ENCODE results near the gene ADK.
"Not testable (repeated sequence)": the region's sequence is repeated elsewhere in the genome, so short reads cannot be mapped to it uniquely, and the experiment has no call there.

The ADK gene

GRCh38 chr10:74415146-74415839, 264.3 kb downstream of the ADK start:
- DNase-seq (ENCODE audit: low read depth in 1 of 2, low spot score in 1 of 2) = no peak

- DNase-seq (ENCODE audit: low read depth in 1 of 2, low spot score in 1 of 2) = no peak
These were observed 266.4 kb downstream of the ADK start for GRCh38 chr10:74417397-74417796.

GRCh38 chr10:74418285-74418872, 267.4 kb downstream of the ADK start:
- DNase-seq (ENCODE audit: low read depth in 1 of 2, low spot score in 1 of 2) = no peak

GRCh38 chr10:74419491-74419951, 268.5 kb downstream of the ADK start:
- no peak for DNase-seq (ENCODE audit: low read depth in 1 of 2, low spot score in 1 of 2)

GRCh38 chr10:74419958-74420375, 268.9 kb downstream of the ADK start:
- DNase-seq (ENCODE audit: low read depth in 1 of 2, low spot score in 1 of 2) = no peak

GRCh38 chr10:74424565-74424964, 273.5 kb downstream of the ADK start:
- no peak for DNase-seq (ENCODE audit: low read depth in 1 of 2, low spot score in 1 of 2)

DNA sequence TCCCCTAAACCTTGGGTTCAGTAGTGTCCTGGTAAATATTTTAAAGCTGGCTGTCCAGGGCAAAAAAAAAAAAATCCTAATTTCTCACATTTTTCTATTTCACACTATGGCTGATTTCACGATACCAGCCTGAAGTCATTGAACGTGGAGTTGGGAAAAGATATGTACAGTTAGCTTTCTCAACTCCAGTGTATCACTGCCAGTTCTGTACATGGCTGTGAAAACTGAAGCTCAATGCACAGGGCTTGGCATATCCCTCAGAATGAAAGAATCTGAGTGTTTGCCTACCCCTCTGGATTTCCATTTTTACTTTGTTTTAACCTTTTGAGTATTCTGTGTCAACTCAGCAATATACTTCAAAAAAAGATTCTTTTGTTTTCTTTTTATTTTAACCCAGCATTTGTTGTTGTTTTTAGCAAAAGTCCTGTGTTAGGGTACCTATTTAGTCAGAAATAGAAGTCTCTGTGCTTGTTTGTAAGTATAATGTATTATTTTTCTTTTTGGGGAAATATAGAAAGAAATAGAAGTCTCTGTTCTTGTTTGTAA, 274.5 kb downstream of the ADK start:
- DNase-seq (ENCODE audit: low read depth in 1 of 2, low spot score in 1 of 2) = no peak

DNA sequence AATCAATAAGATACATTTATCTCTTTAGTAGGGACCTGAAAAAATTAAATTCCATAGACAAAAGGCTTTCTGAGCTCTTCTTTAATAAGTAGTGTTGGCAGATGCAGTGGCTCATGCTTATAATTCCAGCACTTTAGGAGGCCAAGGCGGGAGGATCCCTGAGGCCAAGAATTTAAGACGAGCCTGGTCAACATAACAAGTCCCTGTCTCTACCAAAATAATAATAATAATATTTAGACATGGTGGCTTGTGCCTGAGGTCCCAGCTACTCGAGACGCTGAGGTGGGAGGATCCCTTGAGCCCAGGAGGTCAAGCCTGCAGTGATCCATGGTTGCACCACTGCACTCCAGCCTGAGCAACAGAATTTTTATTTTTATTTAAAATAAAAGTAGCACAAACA, 280.8 kb downstream of the ADK start:
- no peak for DNase-seq (ENCODE audit: low read depth in 1 of 2, low spot score in 1 of 2)

DNA sequence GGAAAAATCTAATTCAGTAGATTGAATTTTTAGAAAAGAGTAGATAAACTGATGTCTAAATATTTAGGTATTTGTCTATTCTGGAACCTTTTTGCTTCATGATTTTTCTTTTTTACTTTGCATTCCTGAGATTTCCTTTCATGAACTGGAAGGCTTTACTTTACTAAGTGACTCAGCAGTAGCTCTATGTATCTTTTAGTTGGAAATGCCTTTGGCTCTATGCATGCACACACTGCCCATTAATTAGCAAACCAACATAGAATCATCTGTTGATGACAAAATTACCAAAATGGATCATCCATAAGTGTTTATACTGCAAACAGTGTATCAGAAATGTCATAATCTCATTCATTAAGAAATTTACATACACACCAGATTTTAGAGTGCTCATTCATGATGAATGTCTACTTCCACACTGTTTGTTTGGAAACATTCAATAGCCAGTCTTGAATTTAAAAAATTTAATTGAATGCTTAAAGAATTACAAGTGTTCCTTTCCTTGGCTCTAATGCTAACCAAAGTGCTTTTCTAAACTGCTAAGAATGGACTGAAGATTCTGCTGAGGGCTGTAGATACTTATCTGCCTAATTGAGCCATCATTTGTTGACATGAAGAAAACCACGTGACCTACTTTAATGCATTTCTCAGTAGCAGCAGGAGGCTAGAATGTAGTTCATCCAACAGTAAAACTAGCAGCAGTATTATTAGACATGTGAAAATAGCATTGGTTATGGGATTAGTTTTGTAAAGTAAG, 282.0 kb downstream of the ADK start:
- no peak for DNase-seq (ENCODE audit: low read depth in 1 of 2, low spot score in 1 of 2)

GRCh38 chr10:74433595-74433956, 282.6 kb downstream of the ADK start:
- no peak for DNase-seq (ENCODE audit: low read depth in 1 of 2, low spot score in 1 of 2)

DNA sequence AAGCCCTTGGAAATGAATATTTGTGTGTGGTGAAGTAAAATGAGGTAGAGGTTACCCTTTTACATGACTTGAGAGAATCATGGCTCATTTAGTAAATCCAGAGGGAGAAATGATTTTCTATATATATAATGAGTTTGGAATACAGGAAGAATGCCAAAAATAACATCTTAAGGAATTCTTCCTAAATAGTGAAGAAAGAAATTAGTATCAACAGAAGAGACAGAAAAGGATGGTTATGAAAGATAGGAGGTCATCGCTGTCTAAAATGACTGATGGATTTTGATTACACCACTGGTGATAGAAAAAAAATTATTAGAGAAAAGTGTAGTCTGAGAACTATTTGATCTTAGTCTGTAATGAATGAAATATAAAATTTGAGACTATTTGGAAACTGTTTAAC, 283.0 kb downstream of the ADK start:
- DNase-seq (ENCODE audit: low read depth in 1 of 2, low spot score in 1 of 2) = no peak

DNA sequence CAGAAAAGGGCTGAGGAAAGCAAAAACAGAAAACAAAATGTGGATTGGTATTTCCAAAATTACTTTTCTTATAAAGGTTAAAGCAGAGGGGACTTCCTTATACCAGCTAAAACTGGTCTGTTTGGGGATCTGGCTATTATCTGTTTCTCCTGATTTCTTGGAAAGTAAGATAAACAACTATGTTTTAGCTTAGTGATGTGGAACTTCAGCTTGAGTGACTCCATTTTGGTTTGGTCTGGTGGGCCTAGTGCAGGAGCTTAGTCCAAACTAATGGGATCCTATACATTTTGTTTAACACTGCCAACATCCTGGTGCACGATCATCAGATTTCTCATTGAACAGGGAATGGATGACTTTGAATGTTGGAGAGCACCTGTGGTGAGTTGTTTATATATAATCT, 283.5 kb downstream of the ADK start:
- DNase-seq (ENCODE audit: low read depth in 1 of 2, low spot score in 1 of 2) = no peak

- DNase-seq (ENCODE audit: low read depth in 1 of 2, low spot score in 1 of 2) = no peak
These were observed 285.6 kb downstream of the ADK start for GRCh38 chr10:74436523-74437170.

- DNase-seq (ENCODE audit: low read depth in 1 of 2, low spot score in 1 of 2) = no peak
These were observed 286.8 kb downstream of the ADK start for GRCh38 chr10:74437822-74438221.

GRCh38 chr10:74439213-74439612, 288.2 kb downstream of the ADK start:
- no peak for DNase-seq (ENCODE audit: low read depth in 1 of 2, low spot score in 1 of 2)

DNA sequence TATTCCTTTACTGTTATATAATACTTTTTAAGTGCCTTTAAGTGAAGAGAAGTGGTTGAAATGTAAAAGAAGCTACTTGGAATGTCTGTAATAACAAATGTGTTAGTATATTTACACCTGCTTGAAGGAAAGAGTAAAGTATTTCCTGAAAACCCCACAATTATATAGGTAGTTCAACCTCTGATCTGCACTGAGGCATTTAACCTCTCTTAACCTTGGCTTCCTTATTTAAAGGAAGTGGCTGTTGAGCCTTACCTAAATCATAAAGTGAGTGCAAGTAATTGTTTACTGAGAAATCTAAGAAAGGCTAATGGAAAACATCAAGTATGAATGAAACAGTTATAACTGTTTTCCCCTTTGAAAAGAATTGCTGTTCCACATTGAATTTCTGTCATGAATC, 294.5 kb downstream of the ADK start:
- no peak for DNase-seq (ENCODE audit: low read depth in 1 of 2, low spot score in 1 of 2)

DNA sequence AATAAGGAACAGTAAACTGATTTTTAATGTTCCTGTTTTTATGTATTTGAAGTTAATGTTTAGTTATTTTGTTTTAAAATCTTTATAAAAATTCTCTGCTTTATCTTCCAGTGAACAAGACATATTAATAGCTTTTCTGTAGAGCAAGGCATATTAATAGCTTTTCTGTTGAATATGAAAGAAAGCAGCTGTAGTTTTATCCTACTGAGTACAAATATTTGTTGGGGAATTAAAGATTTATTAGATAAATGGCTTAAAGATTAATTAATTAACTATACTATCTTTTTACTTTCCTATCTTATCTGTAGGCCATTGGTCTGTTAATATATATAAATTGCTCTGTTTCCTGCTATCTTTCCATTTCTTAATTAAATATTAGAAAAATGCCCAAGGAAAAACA, 299.6 kb downstream of the ADK start:
- no peak for DNase-seq (ENCODE audit: low read depth in 1 of 2, low spot score in 1 of 2)

GRCh38 chr10:74451127-74451829, 300.3 kb downstream of the ADK start:
- DNase-seq (ENCODE audit: low read depth in 1 of 2, low spot score in 1 of 2) = no peak

DNA sequence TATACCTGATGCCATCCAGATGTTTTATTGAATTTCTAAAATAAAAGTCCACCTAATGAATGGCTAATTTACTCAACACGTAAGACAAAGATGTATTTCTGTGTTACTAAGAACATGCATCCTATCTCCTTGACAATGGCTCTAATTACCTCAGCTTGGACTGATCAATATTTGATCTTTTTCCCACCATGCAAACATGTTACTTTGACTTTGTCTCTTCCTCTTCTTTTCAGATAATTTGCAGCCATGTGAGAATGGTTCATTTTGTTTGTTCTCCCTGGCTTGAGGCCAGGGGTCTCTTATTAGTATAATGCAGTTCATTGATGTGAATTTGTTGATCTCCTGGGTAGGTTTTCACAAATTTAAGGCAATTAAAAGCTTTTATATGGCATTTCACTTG, 302.1 kb downstream of the ADK start:
- no peak for DNase-seq (ENCODE audit: low read depth in 1 of 2, low spot score in 1 of 2)

DNA sequence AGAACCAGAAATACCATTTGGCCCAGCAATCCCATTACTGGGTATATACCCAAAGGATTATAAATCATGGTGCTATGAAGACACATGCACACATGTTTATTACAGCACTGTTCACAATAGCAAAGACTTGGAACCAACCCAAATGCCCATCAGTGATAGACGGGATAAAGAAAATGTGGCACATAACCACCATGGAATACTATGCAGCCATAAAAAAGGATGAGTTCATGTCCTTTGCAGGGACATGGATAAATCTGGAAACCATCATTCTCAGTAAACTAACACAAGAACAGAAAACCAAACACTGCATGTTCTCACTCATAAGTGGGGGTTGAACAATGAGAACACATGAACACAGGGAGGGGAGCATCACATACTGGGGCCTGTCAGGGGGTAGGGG, 306.5 kb downstream of the ADK start:
- DNase-seq (ENCODE audit: low read depth in 1 of 2, low spot score in 1 of 2) = not testable (repeated sequence)

GRCh38 chr10:74460812-74461211, 309.8 kb downstream of the ADK start:
- no peak for DNase-seq (ENCODE audit: low read depth in 1 of 2, low spot score in 1 of 2)

Measured in activated T-helper 1 cell treated with anti-CD3 and anti-CD28 coated beads, Interleukin-2, amount 50 U/mL, for 16 hours (primary cell).